GM12878 (cell line): ENCODE results near the gene CMAS. TPM values are rescaled to one million over a fixed set of nuclear protein-coding genes. Genes with fewer than 3 reads are reported as not detected.

Experiments
- CBFB ChIP-seq: IDR thresholded peaks from 2 replicates; pipeline ENCODE4 v1.6.1; 2016; ENCODE audit warnings: antibody characterized with exemption, low read depth
- CREM ChIP-seq: IDR thresholded peaks from 2 replicates; pipeline ENCODE4 v1.6.1; 2014; ENCODE audit warnings: antibody characterized with exemption, low read depth
- CUX1 ChIP-seq: IDR thresholded peaks from 2 replicates; pipeline ENCODE4 v1.6.1; 2012; ENCODE audit warnings: improper control_type of control experiment, low read depth, low read length; ENCODE audit not compliant: insufficient replicate concordance
- E4F1 ChIP-seq: fragments of 450-650 bp; IDR thresholded peaks from 2 replicates; pipeline ENCODE4 v1.6.1; 2018; ENCODE audit warnings: borderline replicate concordance, mild to moderate bottlenecking; ENCODE audit not compliant: partially characterized antibody
- MTA3 ChIP-seq: IDR thresholded peaks from 2 replicates; pipeline ENCODE4 v1.6.1; 2012; ENCODE audit warnings: low read length, inconsistent platforms, borderline replicate concordance
- POLR2A ChIP-seq: IDR thresholded peaks from 2 replicates; pipeline ENCODE4 v1.6.1; 2011; ENCODE audit warnings: low read depth, mild to moderate bottlenecking, low read length
- SUPT20H ChIP-seq: IDR thresholded peaks from 2 replicates; pipeline ENCODE4 v1.6.1; 2011; ENCODE audit warnings: low read depth, mild to moderate bottlenecking, low read length, moderate library complexity, borderline replicate concordance; ENCODE audit not compliant: control insufficient read depth
- TCF12 ChIP-seq: IDR thresholded peaks from 2 replicates; pipeline ENCODE4 v1.6.1; 2011; ENCODE audit warnings: low read depth, mild to moderate bottlenecking, low read length
- ZBTB40 ChIP-seq: fragments of 450-650 bp; IDR thresholded peaks from 2 replicates; pipeline ENCODE4 v1.6.1; 2016; ENCODE audit warnings: mild to moderate bottlenecking, moderate library complexity, borderline replicate concordance
- ZNF207 ChIP-seq: fragments of 450-650 bp; IDR thresholded peaks from 2 replicates; pipeline ENCODE4 v1.6.1; 2014; ENCODE audit warnings: antibody characterized with exemption, mild to moderate bottlenecking, borderline replicate concordance
- ZNF622 ChIP-seq: fragments of 450-650 bp; IDR thresholded peaks from 2 replicates; pipeline ENCODE4 v1.6.1; 2017; ENCODE audit warnings: mild to moderate bottlenecking, inconsistent platforms
- ZNF687 ChIP-seq: fragments of 450-650 bp; IDR thresholded peaks from 2 replicates; pipeline ENCODE4 v1.6.1; 2017; ENCODE audit warnings: mild to moderate bottlenecking, moderate library complexity
- polyA plus RNA-seq, 11 experiments: library from polyadenylated mRNA; depleted of rRNA in 4 of 11; unstranded in 6 of 11; stranded (reverse) in 5 of 11; fragments of >200 nt; fragmentation: Nextera tagmentation in 4 of 11; fragmentation: Illumina TruSeq in 1 of 11; extraction: Ambion mirVana in 4 of 11; extraction: Trizol in 1 of 11; gene quantifications; 1 replicate in 1 of 11; 2 replicates in 10 of 11; pipeline versions ENCODE4 v1.2.1 to v1.2.3, GENCODE V29; 2011 to 2016; ENCODE audit warnings: inconsistent platforms in 2 of 11, missing spikeins in 2 of 11, low read depth in 1 of 11
- total RNA-seq, 4 experiments: library from RNA; depleted of rRNA in 3 of 4; stranded (reverse); fragments of >200 nt in 3 of 4; fragmentation: Illumina TruSeq in 1 of 4; extraction: Trizol in 1 of 4; gene quantifications; 2 replicates each; pipeline versions ENCODE4 v1.2.1 to v1.2.3, GENCODE V29; 2013 to 2021

The CMAS gene
- total and polyA plus RNA-seq, 10 of the 15 experiments (the other 5 are each of a cell fraction or from before 2014, with no cell fraction given), result 12.9 to 73.2 (median 30.8) TPM

- TF ChIP-seq CUX1 (no peak), MTA3 (no peak), E4F1 (no peak), POLR2A (peak; percentile 84), ZNF622 (no peak), ZBTB40 (no peak; the same call in 1 of the 2 replicates), TCF12 (peak; percentile 74; the same call in 1 of the 2 replicates), ZNF687 (no peak), CBFB (no peak), ZNF207 (no peak), CREM (no peak), SUPT20H (no peak)
These were observed at the start of gene CMAS (continued) for GRCh38 chr12:22046090-22046967.
